ENCODE results near the gene VSIG10L.
A peak's percentile ranks its signal among the peaks of the same experiment; 100 is the strongest.

The VSIG10L gene

DNA sequence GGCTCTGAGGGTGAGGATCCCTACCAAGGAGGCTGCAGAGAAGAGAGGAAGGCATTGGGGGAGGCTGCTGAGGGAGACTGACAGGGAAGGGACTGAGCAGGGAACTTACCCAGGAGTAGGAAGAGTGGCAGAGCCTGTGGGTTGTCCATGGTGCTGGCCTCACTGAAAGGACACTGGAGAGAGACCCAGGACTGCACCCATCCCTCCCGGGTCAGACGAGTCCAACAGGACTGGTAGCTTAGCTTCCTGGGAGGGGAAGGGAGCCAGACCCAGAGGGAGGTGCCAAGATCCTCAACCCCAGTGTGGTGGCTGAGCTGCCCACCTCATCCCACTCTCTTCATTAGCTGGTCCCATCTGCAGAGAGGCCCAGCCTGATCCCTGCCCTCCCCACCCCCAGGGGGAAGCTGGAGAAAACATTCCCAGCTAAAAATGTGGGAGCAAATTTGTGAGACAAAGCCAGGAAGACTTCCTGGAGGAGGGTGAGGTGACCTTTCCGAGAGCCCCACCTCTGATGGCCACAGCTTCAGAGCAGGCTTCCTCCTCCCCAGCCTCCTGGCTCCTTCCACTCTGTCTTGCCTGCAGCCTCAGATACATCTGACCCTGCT lies at the start of gene VSIG10L:
Gene VSIG10L (minus strand): TSS at position 164 of the 605 bp plus-strand sequence. CDS start 15 bp downstream, at position 149.
- DNase-seq: no peak

DNA sequence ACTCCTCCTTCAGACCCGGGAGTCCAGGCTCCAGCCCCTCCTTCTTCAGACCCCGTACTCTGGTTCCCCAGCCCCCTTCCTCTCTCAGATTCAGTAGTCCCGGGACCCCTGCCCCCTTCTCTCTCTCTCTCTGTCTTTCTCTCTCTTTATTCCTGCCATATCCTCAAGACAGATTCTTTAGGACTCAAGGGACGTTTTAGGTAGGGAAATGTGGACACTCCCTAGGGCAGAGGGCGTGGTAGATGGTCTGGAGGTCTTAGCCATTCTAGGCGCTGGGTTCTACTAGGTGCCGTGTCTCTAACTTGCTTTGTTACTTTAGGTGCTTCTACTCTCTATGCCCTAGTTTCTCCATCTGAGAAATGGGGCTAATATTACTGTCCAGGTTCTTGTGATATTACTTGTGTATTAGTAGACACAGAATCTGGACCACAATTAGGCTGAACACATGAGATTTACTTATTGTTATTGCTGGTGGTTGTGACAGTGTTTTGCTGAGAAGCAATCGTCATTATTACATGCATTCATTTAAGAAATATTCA lies 49.2 kb upstream of the VSIG10L start:
- DNase-seq: no peak

DNA sequence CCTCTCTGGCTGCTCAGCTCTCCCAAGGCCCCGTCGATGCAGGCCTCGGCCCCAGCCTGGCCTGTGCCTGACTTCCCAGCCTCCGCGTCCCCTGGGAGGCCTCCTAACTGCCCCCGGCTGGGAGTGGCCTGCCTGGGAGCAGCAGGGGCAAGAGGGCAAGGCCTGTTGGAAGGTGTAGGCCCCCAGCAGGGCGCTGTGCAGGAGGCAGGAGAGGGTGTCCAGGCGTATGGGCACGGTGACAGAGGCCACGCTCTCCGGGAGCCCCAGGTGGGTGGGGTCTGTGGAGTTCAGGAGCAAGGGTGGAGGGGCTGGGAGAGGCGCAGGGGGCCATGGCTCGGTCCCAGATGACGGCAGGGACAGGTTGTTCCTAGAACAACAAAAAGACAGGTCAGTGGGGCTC lies 47.2 kb upstream of the VSIG10L start:
- no peak for DNase-seq

DNA sequence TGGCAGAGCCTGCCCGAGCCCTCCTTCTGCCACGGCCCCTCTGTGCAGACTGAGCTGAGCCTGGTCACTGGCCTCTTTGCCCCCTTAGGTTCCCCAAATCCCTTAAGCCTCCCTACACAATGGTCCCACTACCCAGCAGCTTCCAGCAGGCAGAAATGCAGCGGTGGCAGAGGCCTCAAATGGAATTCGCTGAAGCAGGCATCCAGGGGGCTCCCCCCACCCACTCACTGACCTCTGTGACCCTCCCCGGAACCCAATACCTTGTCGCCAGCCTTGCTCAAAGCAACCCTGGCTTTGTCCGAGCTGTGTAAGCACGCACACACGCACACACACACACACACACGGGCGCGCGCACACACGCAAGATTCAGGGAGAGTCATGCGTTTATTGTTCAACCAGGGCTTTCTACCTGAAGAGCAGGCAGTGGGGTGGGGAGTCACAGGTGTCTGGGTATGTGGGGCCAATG lies 46.0 kb upstream of the VSIG10L start, which contains the start of gene LIM2:
Gene LIM2 (minus strand): TSS at position 51 of the 466 bp plus-strand sequence. CDS start 531 bp downstream, outside the sequence.
- no peak for DNase-seq

DNA sequence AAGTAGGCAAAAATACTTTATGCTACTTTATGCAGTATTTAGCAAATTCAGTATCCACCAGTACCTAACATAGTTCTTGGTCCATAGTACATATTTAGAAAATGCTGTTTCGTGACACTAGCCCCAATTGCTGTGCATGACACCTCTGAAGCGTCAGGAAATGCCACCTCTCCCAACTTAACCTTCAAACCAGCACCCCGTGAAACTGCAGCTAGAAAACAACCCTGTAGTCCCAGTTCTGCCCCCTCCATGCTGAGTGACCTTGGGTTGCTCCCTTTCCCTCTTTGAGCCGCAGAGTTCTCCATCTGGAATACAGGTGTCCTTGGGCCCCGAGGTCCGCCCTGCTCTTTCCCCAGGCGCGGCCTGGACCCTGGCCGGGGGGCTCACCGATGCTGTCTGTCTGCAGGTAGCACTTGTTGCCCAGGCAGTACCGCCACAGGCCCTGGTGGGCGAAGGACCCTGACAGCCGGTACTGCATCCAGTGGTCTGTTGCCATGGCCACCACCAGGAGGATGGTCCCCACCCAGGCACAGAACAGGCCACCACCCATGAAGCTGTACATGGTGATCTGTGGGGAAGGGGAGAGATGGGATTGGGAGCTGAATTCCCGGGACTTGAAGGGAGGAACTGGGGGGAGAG lies 45.1 kb upstream of the VSIG10L start:
- DNase-seq: no peak

DNA sequence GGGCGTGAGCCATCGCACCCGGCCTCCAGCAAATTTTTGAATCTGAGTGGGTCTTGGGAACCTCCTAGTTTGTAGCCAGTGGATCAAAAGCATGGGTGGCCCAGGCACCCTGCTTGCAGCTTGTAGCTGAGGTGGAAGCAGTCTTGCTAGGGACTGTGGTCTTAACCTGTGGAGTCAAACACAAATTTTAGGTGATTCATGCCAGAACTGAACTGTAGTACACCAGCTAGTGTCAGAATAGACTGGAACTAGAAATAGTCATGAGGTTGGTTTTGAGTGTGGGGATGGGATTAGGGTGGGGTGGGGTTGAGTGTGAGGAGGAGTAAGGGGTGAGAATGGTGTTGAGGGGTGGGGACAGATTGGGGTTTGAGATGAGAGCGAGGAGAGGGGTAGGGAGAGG lies 40.1 kb upstream of the VSIG10L start:
- DNase-seq: no peak

DNA sequence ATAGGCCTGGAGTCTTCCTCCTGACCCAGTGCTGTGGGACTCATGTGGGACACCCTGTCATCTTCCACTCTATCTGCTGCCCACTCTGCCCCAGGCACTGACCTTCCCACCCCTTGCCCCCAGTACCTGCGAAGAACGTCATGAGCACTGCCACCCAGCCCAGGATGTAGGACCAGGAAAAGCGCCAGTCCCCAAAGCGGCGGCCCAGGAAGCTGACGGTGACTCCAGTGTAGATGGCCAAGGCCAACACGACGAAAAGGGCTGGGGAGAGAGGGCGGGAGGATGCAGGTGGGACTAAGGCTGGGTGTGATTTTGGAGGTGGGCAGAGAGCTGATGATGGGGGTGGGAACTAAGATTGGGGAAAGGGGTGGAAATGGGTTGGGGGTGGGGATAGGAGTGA lies 38.4 kb upstream of the VSIG10L start:
- no peak for DNase-seq

DNA sequence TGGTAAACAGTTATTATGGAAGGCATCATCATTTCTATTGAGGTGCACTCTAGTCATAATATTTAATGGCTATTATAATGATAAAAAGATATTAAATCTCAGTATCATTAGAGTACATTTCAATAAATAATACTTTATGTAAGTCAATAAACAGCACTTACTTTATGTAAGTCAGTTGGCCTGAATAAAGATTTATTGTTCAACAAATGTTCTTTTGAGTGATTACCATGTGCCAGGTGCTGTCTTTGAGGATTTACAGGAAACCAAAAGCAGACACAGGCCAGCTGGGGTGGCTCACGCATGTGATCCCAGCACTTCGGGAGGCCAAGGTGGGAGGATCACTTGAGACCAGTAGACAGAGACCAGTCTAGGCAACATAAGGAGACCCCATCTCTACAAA lies 35.5 kb upstream of the VSIG10L start:
- DNase-seq: no peak

DNA sequence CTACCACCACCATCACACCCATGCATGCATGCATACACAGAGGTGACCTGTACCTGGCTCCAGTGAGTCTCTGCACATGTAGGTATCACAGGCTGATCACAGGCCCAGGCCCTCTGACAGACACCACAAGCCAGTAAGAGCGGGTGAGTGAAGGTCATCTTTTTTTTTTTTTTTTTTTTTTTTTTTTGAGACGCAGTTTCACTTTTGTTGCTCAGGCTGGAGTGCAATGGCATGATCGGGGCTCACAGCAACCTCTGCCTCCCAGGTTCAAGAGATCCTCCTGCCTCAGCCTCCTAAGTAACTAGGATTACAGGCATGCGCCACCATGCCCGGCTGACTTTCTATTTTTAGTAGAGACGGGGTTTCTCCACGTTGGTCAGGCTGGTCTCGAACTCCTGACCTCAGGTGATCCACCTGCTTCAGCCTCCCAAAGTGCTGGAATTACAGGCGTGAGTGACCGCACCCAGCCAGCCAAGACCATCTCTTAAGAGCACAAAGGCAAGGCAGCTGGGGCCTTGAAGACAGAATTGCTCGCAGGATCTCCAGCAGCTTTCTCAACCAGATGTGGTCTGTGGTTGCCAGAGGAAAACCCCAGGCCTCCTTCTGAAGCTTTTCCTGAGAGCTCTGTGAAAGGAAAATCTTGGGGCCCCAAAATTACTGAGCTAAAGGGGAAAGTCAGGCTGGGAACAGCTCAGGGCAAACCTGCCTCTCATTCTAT lies 33.7 kb upstream of the VSIG10L start:
- no peak for DNase-seq

DNA sequence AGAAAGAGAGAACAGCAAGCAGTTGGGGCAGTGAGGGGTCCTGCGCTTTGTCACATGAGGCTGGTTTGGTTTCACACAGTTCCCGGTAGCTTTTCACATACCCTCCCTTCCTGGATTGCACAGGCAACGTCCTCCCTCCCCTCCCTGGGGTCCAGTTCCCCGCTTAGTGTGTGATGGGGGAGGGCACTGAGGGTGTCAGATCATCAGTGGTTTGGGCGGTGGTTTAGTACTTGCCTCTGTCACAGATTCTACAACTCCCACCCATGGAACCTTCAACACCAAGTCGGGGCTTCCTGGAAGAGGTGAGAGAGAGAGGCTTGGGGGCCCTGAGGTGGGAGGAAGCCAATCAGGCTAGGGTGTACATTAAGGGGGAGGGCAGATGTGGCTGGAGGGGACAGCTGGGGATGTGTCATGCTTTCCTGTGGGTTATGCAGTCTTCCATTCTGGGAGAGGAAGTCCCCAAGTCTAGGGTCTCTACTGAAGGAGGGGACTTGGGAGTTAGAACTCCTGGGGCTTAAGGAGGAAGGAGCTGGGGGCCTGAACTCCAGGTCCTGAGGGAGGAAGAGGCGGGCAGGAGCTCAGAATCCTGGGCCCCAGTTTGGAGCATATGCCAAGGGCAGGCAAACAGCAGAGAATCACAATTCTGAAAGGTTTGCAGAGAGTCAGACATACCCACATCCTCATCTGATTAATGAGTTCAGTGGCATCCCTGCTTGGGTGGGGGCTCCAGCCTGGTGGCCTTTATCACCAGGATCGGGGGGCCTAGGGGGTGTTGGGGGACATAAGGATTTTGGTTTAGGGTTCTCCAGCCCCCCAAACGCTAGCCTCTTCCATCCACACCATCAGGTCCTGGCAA lies 30.9 kb upstream of the VSIG10L start, which contains the start of gene NKG7:
Gene NKG7 (minus strand): TSS at position 6 of the 856 bp plus-strand sequence. CDS start 119 bp downstream, outside the sequence.
- no peak for DNase-seq

DNA sequence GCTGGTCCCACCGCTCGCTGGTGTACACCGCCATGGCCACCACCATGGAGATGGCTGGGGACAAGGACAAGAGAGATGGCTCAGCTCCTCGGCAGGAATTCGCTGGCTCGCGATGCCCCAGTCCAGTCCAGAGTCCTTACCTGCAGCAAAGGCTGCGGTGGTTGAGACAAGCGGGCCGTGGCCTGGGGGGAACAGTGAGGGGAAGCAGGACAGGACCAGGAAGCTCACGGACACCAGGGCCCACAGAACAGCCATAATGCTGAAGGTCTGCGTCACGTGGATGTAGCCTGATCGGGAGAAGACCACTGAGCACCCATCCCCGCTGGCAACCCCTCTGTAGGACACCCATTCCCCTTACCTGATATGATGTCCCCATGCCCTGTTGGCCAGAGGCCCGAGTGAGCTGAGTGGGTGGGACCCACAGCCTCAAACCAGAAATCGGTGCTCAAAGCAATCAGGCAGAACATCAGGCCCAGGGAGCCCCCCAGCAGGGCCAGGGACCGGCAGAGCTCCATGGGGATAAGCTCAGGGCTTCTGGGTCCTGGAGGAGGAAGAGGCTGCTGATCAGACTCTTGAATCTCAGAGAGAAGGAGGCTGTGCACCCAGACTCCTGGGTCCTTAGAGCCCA lies 30.2 kb upstream of the VSIG10L start:
- DNase-seq: no peak

DNA sequence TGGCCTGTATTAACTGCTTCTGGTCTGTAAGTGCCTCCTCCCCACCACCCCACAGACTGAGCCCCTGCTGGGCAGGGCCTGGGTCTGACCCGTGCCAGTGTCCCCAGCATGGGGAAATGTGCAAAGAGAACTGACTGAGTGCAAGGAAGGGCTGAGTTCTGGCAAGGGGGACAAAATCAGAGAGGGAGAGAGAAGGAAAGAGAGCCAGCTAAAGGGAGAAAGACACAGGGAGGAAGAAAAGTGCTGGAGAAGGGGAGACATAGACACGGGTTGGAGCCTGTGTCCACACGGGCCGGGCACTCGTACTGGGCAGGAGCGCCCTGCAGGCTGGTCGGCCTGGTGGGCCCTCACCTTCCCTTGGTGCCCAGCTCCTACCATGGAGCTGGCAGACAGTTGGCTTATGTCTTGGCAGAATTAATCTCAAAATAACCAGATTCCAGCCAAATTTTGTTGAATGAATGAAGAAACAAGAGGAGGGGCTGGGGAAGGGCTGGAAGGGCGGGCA lies 29.3 kb upstream of the VSIG10L start:
- no peak for DNase-seq

DNA sequence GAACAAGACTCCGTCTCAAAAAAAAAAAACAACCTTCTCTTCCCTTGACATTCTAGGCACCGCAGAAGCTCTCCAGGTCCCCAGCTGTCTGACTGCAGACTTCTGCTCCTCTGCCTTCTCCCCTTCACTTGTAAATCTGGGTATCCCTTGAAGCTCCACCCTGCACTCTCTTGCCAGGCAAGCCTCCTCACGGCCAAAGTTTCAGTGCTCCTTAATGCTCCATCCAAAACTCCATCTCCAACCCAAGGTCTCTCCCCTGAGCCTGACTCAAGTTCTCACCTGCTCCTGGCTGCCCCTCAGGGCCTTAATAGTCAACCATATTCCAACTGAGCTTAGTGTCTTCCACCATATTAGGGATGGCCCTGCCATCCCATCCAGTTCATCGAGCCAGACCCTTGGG lies 28.3 kb upstream of the VSIG10L start:
- DNase-seq: no peak

DNA sequence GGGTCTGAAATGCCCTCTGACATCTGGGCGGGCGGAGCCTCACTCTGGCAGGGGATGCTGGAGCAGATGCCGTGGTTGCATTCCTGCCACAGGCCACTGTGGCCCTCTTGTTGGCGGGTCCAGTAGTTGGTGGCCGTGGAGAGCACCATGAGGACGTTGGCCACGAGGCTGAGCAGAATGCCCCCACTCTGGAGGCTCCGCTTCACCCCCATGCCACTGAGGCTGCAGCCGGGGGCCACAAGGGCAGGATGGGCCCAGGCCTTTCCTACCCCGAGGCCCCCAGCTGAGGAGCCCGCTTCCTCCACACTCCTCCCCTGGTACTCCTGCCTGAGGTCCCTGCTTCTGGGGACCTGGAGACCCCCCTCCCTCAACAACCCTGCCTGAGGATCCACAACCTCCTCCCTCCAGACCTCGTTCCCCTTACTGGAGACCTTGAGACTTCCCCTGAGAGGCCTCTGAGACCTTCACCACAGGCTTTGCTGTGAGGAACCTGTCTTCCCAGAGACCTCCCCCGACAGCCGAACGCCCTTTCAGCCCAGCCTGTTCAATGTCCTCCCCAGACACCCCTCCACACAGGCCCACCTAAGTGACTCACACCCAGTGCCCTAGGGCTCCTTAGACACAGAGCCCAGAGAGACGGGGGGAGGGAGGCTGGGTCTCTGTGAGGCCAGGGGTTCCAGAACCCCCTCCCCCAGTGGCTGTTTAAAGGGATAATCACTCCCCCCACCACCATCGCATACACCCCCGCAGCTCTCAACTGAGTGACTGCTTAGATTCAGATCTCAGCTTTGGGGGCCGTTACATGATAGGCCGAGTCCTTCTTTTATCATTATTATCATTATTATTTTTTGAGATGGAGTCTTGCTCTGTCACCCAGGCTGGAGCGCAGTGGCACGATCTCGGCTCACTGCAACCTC lies 26.7 kb upstream of the VSIG10L start, which contains the start of gene CLDND2:
Gene CLDND2 (minus strand): TSS at position 638 of the 917 bp plus-strand sequence. CDS start 426 bp downstream, at position 212.
- DNase-seq: no peak

DNA sequence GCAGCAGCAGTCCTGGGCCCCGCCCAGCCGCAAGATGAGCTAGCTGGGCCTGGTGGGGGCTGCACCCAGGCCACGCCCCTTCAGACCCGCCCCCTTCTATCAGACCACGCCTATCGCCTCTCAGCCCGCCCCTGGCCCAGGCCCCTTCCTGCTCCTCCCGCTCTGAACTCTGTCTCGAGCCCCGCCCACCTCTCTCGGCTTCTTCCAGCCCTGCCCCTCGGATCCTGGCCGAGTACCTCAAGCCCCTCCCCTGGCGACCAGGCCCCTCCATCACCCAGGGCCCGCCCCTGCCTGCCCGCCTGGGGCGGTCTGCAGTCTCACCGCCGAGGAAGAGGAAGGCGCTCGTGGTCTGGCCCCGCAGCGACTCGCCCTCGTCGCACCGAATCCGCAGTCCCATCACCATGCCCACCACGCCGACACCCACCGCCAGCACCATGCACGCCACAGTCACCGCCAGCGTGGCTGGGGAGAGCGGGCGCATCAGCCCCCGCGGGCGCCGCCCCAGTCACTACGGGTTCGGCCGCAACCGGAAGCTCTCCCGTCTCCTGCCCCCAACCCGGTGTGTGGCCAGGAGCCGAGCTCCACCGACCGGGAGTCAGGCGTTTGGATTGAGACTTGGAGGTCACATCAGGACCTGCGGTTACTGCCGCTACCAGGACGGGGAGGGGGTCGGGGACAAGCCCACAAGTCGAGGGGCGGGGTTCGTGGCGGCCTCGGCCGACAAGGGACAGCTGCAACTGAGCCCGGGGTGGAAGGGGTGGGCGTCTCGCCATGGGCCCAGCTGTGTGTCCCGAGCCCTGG lies 25.8 kb upstream of the VSIG10L start:
- DNase-seq: peak; percentile 19

DNA sequence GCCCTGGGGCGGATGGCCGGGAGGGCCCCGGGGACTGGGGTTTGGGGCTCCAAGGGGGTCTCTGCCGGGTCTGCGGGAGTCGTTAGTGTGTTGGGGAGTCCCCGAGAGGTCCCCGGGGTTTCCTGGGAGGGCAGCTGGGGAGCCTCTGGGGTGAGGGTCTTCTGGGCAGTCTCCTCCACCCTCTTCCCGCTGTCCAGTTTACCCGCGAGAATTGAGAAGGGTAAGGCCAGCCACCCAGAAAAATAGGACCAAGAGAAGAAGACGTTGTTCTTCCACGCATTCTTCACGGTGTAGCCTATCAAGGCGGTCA lies 25.3 kb upstream of the VSIG10L start:
- DNase-seq: no peak

DNA sequence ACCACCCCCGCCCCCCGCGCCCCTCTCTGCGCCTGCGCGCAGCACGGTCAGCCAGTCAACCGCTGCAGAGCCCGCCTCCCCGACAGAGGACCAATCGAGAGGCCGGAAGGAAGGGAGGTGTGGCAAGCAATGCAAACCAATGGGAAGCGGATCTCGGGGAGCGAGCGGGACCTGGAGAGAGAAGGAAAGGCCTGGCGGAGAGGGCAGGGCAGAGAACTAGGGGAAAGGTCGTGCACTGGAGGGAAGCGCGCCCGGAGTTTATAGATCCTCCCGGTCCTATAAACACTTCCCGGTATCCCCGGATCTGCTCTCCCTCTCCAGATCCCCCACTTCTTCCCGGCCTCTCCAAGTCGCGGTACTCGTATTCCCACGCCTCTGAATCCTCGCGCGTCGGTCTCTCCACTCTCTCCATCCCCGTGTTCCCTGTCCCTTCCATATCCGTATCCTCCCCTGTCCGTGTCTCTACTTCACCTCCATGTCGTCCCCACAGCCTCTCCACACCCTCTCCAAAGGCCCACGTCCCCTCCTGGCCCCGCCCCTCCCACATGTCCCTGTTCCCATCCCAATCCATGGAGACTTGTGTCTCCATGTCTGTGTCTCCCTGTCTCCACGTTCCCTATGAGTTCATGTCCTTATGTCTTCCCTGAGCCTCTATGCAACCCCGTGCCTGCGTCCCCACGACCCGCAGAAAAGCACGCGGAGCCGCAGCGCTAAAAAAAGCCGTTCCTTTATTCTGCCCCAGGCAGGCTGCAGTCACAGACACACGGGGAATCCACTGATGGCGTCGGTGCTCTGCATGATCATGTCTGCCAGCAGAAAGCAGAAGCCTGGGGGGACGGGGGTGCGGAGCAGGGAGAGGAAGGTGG lies 24.7 kb upstream of the VSIG10L start:
- peak; percentile 74 for DNase-seq

DNA sequence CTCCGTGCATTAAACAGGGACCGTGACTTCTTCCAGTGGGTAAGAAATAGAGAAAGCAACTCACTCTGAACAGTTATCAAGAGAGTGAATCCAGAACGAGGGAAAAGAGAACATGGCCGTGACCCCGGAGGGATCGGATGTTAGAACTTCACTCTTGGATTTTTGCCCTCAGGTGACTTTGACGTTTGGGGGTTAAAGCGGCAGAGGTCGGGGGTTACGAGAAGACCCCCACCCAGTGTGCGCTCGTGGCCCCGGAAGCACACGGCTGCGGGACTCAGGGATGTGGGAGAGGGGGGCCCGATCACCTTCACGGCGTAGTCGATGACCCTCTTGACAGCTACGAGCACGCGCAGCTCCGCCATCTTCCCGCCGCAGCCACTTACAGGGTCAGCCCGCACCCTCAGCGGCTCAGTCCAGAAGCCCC lies 24.0 kb upstream of the VSIG10L start, which contains the start of gene ETFB:
Gene ETFB (minus strand): TSS at position 424 of the 424 bp plus-strand sequence. CDS start 62 bp downstream, at position 362.
- no peak for DNase-seq

All from NCI-H146 (cell line).